Measurements from ENCODE around the gene PCBP4. TPM values are rescaled to one million over a fixed set of nuclear protein-coding genes. Genes with fewer than 3 reads are reported as not detected.

PCBP4 gene
- total and polyA plus RNA-seq, 2 experiments from 2014 or later: 114 to 226 TPM

DNA sequence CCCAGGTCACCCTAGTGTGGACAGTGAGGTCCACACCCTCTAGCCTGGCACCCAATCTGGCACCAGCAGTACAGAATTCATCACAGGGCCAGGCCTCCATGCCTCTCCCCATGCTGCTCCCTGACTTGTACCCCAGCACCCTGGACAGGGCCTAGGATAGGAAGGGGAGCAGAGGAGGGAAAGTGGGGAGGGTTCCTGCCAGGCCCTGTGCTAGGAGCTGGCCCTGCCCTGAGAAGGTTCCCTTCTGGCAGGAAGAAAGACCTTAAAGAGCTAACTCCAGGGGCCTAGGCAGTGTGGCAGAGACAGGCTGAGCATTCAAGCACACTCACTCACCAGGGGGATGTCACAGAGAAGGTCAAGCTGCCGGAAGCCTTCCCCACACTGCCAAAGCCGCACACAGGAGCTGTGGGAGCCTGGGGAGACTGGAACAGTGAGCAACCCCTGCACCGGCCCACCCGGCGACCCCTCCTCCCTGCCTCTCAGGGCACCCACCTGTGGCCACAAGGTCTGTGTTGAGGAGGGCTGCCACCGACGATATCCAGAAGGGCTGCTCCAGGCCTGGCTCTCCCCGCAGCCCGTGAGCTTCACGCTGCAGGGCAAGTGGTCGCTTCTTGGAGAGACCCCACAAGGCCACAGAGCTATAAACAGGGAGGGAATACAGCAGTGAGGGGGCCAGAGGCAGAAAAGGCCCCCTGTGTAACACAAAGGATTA is 33.0 kb downstream of the PCBP4 start:
- no peak overlapping the region for H3K27ac ChIP-seq
- TF ChIP-seq, protein P1, sequence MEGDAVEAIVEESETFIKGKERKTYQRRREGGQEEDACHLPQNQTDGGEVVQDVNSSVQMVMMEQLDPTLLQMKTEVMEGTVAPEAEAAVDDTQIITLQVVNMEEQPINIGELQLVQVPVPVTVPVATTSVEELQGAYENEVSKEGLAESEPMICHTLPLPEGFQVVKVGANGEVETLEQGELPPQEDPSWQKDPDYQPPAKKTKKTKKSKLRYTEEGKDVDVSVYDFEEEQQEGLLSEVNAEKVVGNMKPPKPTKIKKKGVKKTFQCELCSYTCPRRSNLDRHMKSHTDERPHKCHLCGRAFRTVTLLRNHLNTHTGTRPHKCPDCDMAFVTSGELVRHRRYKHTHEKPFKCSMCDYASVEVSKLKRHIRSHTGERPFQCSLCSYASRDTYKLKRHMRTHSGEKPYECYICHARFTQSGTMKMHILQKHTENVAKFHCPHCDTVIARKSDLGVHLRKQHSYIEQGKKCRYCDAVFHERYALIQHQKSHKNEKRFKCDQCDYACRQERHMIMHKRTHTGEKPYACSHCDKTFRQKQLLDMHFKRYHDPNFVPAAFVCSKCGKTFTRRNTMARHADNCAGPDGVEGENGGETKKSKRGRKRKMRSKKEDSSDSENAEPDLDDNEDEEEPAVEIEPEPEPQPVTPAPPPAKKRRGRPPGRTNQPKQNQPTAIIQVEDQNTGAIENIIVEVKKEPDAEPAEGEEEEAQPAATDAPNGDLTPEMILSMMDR (IDR thresholded peaks at IDR 0.05; ENCODE audit: low read depth, low read length): no peak
- H3K9me3 ChIP-seq (ENCODE audit: low read depth): no peaks in the 10 kb centered on the region
- H3K36me3 ChIP-seq: peaks cover 25% of the 10 kb centered on the region
- no peaks in the 10 kb centered on the region for H3K27me3 ChIP-seq
- H3K4me1 ChIP-seq (ENCODE audit: low read depth): no peaks in the 10 kb centered on the region
- DNase-seq (ENCODE audit: low read depth in 1 of 2, low spot score in 1 of 2): no peak
- H3K4me3 ChIP-seq: no peak overlapping the region

GRCh38 chr3:51933471-51934138 is 33.6 kb downstream of the PCBP4 start:
- Histone ChIP-seq H3K27ac (no peak overlapping the region), H3K4me1 (ENCODE audit: low read depth) (no peaks in the 10 kb centered on the region), H3K4me3 (no peak overlapping the region), H3K36me3 (peaks cover 25% of the 10 kb centered on the region), H3K27me3 (no peaks in the 10 kb centered on the region), H3K9me3 (ENCODE audit: low read depth) (no peaks in the 10 kb centered on the region)
- TF ChIP-seq, protein P1 (IDR thresholded peaks at IDR 0.05; ENCODE audit: low read depth, low read length): no peak
- DNase-seq (ENCODE audit: low read depth in 1 of 2, low spot score in 1 of 2): no peak

- no peaks in the 10 kb centered on the region for H3K27me3 ChIP-seq
- no peak for DNase-seq (ENCODE audit: low read depth in 1 of 2, low spot score in 1 of 2)
- peaks cover 25% of the 10 kb centered on the region for H3K36me3 ChIP-seq
- TF ChIP-seq, protein P1 (IDR thresholded peaks at IDR 0.05; ENCODE audit: low read depth, low read length): no peak
- H3K4me3 ChIP-seq: no peak overlapping the region
- H3K9me3 ChIP-seq (ENCODE audit: low read depth): no peaks in the 10 kb centered on the region
- no peaks in the 10 kb centered on the region for H3K4me1 ChIP-seq (ENCODE audit: low read depth)
- H3K27ac ChIP-seq: no peak overlapping the region
These were observed 34.5 kb downstream of the PCBP4 start for GRCh38 chr3:51932471-51933370.

- Histone ChIP-seq H3K4me3 (no peak overlapping the region), H3K27me3 (no peaks in the 10 kb centered on the region), H3K9me3 (ENCODE audit: low read depth) (no peaks in the 10 kb centered on the region), H3K36me3 (peaks cover 20% of the 10 kb centered on the region), H3K27ac (no peak overlapping the region), H3K4me1 (ENCODE audit: low read depth) (no peaks in the 10 kb centered on the region)
- TF ChIP-seq, protein P1 (IDR thresholded peaks at IDR 0.05; ENCODE audit: low read depth, low read length): no peak
- DNase-seq (ENCODE audit: low read depth in 1 of 2, low spot score in 1 of 2): no peak
These were observed 35.5 kb downstream of the PCBP4 start for GRCh38 chr3:51931756-51932155.

DNA sequence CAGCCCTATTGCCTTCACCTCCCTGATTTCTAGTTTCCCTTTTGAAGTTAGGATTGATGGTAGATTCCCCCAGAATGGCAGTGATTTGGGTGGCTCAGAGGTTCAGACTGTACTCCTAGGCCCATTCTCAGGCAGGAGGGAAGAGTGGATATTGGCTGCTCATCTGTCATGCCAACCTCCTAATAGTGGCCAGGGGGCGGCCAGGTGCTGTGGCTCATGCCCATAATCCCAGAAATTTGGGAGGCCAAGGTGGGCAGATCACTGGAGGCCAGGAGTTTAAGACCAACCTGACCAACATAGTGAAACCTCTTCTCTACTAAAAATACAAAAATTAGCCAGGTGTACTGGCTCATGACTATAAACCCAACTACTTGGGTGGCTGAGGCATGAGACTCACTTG is 36.8 kb downstream of the PCBP4 start:
- Histone ChIP-seq H3K4me3 (no peak overlapping the region), H3K36me3 (peaks cover 17% of the 10 kb centered on the region), H3K27me3 (no peaks in the 10 kb centered on the region), H3K9me3 (ENCODE audit: low read depth) (no peaks in the 10 kb centered on the region), H3K27ac (no peak overlapping the region), H3K4me1 (ENCODE audit: low read depth) (no peaks in the 10 kb centered on the region)
- DNase-seq (ENCODE audit: low read depth in 1 of 2, low spot score in 1 of 2): no peak
- TF ChIP-seq, protein P1 (IDR thresholded peaks at IDR 0.05; ENCODE audit: low read depth, low read length): no peak

Measured in cardiac muscle cell (in vitro differentiated cells and primary cell).